Osteoblast (primary cell): ENCODE results near the gene CAMKMT. TPM values are rescaled to one million over a fixed set of nuclear protein-coding genes. Genes with fewer than 3 reads are reported as not detected.
A peak's percentile ranks its signal among the peaks of the same experiment; 100 is the strongest.

ENCODE experiments used
- DNase-seq: peaks from one replicate; pipeline ENCODE4 v3.0.0; 2011; ENCODE audit warnings: low spot score, mixed read lengths; ENCODE audit not compliant: insufficient read length; ENCODE audit errors: missing footprints
- H2AFZ ChIP-seq: 2 replicates; pipeline ENCODE4 v1.6.0; 2011; ENCODE audit warnings: mild to moderate bottlenecking, low read length
- H3K27ac ChIP-seq: 2 replicates; pipeline ENCODE4 v1.5.1; 2011; ENCODE audit warnings: mild to moderate bottlenecking, low read depth, low read length, moderate library complexity
- H3K27me3 ChIP-seq: 2 replicates; pipeline ENCODE4 v1.6.0; 2012; ENCODE audit warnings: mild to moderate bottlenecking, control low read depth, inconsistent platforms, low read length, moderate library complexity; ENCODE audit not compliant: insufficient read depth
- H3K36me3 ChIP-seq: 2 replicates; pipeline ENCODE4 v1.5.1; 2011; ENCODE audit warnings: mild to moderate bottlenecking, low read length, control low read depth, moderate library complexity; ENCODE audit not compliant: insufficient read depth
- H3K4me1 ChIP-seq: 2 replicates; pipeline ENCODE4 v1.5.1; 2011; ENCODE audit warnings: mild to moderate bottlenecking, low read length, control low read depth, moderate library complexity; ENCODE audit not compliant: insufficient read depth
- H3K4me2 ChIP-seq: 2 replicates; pipeline ENCODE4 v1.6.0; 2011; ENCODE audit warnings: mild to moderate bottlenecking, low read length; ENCODE audit not compliant: insufficient read depth
- H3K4me3 ChIP-seq: fragments of 200-600 bp; sonication (generic); 3 replicates; pipeline ENCODE4 v1.5.1; 2012; ENCODE audit warnings: mild to moderate bottlenecking, low read length, inconsistent platforms; ENCODE audit not compliant: insufficient read depth
- H3K79me2 ChIP-seq: 2 replicates; pipeline ENCODE4 v1.6.0; 2012; ENCODE audit warnings: mild to moderate bottlenecking, low read length, control low read depth, inconsistent platforms; ENCODE audit not compliant: insufficient read depth
- H3K9me3 ChIP-seq: 2 replicates; pipeline ENCODE4 v1.5.1; 2011; ENCODE audit warnings: low read depth, low read length, control low read depth
- H4K20me1 ChIP-seq: 2 replicates; pipeline ENCODE4 v1.6.0; 2012; ENCODE audit warnings: mild to moderate bottlenecking, low read length, control low read depth; ENCODE audit not compliant: insufficient read depth
- total RNA-seq: library from RNA; depleted of rRNA; stranded (reverse); fragments of >200 nt; gene quantifications from 2 replicates; pipeline ENCODE4 v1.2.3, GENCODE V29; 2012
- TF ChIP-seq, protein P1 (sequence below): IDR thresholded peaks from 2 replicates; pipeline ENCODE4 v1.5.1; 2011; ENCODE audit warnings: mild to moderate bottlenecking, low read depth, low read length, moderate library complexity; ENCODE audit errors: extremely low read depth

CAMKMT gene
- total RNA-seq, 1 donor: 7.2 TPM

DNA sequence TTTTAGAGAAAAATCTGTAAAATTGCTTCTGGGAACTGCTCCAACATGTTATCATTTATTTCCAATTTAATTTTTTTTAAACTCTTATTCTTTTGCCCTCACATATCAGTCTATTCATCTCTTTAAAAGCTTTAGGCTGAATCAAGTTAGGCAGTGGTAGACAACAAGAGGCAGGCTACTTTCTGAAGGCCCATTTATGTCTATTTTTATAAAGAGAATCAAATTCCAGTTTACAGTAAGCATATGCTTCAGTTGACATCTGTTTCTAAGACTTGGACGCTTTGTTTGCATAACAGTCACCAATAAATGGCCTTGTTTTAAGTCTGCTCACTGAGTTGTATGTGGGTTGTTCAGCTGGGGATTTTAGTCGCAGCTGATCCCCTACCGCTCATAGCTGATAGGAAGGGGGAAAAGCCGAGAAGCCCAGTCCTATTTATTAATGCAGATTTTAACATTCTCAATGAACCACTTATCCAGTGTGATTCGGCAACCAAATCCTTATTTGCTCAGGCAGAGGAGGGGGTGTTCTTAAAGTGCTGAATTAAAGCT lies 319.3 kb downstream of the CAMKMT start:
- no peaks in the 10 kb centered on the region for H3K9me3 ChIP-seq
- H3K27ac ChIP-seq: no peak overlapping the region
- no peak overlapping the region for H3K4me2 ChIP-seq
- TF ChIP-seq, protein P1, sequence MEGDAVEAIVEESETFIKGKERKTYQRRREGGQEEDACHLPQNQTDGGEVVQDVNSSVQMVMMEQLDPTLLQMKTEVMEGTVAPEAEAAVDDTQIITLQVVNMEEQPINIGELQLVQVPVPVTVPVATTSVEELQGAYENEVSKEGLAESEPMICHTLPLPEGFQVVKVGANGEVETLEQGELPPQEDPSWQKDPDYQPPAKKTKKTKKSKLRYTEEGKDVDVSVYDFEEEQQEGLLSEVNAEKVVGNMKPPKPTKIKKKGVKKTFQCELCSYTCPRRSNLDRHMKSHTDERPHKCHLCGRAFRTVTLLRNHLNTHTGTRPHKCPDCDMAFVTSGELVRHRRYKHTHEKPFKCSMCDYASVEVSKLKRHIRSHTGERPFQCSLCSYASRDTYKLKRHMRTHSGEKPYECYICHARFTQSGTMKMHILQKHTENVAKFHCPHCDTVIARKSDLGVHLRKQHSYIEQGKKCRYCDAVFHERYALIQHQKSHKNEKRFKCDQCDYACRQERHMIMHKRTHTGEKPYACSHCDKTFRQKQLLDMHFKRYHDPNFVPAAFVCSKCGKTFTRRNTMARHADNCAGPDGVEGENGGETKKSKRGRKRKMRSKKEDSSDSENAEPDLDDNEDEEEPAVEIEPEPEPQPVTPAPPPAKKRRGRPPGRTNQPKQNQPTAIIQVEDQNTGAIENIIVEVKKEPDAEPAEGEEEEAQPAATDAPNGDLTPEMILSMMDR: no peak
- DNase-seq: no peak
- no peak overlapping the region for H2AFZ ChIP-seq
- no peaks in the 10 kb centered on the region for H3K36me3 ChIP-seq
- H3K4me1 ChIP-seq: no peaks in the 10 kb centered on the region
- H4K20me1 ChIP-seq: peaks cover 5% of the 10 kb centered on the region
- no peaks in the 10 kb centered on the region for H3K79me2 ChIP-seq
- no peaks in the 10 kb centered on the region for H3K27me3 ChIP-seq
- no peak overlapping the region for H3K4me3 ChIP-seq

DNA sequence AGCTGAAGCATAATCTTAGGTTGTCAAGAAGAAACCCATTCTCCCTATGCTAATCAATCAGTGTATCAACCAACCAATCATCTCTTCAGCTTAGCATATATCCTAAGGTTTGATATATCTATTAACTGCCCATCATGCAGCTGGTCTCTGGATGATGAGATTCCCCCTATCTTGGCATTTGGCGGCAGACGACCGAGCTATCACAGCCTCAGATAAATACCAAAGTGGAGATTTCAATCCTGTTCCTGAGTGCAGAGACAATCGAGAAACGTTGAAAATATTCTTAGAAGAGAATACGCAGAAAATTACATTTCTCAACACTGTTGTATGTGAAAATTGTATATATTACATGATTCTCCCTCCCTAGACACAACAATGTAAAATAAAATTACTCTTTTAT lies 320.7 kb downstream of the CAMKMT start:
- Histone ChIP-seq H3K4me1 (no peaks in the 10 kb centered on the region), H3K27ac (no peak overlapping the region), H3K4me3 (no peak overlapping the region), H3K79me2 (no peaks in the 10 kb centered on the region), H3K36me3 (no peaks in the 10 kb centered on the region), H3K27me3 (no peaks in the 10 kb centered on the region), H3K4me2 (no peak overlapping the region), H4K20me1 (peaks cover 5% of the 10 kb centered on the region), H3K9me3 (no peaks in the 10 kb centered on the region), H2AFZ (no peak overlapping the region)
- no peak for DNase-seq
- TF ChIP-seq, protein P1: no peak

DNA sequence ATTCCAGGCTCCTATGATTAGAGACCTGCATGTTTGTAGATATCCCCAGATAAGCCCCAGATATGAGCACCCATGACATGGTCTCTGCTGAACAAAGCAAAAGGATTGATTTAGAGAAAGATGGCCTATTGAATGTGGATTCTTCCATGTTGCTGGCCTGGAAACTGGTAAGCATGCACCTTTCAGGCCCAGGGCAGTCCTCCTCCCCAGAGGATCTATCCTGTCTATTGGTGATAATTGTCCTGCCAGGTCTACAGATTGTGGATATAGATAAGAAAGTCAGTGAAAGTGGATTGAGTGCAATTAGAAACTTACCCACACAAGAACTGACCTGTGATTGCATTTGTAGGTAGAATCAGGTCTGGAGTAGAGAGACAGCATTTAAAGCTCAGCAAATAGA lies 322.8 kb downstream of the CAMKMT start:
- Histone ChIP-seq H3K9me3 (no peaks in the 10 kb centered on the region), H3K27ac (no peak overlapping the region), H3K4me1 (no peaks in the 10 kb centered on the region), H3K27me3 (no peaks in the 10 kb centered on the region), H4K20me1 (peaks cover 2% of the 10 kb centered on the region), H2AFZ (no peak overlapping the region), H3K4me2 (no peak overlapping the region), H3K79me2 (no peaks in the 10 kb centered on the region), H3K4me3 (no peak overlapping the region), H3K36me3 (no peaks in the 10 kb centered on the region)
- TF ChIP-seq, protein P1: no peak
- no peak for DNase-seq

DNA sequence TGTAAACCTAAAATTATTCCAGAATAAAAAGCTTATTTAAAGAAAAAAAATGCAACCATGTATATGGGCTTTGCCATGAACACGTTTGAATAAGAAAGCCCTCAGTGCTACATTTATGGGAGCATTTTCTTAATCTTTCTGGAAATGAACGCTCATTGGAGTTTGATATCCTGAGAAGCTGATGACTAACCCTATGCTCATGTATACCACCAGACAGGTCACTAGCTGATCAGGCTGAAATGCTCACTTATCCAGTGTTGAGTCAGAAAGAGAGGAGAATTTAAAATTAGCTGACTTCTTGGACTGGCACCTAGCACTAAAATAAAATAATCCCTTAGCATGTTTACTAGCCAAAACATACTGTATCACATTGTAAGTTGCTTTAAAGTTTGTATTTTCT lies 324.8 kb downstream of the CAMKMT start:
- Histone ChIP-seq H2AFZ (no peak overlapping the region), H3K9me3 (no peaks in the 10 kb centered on the region), H3K36me3 (no peaks in the 10 kb centered on the region), H4K20me1 (no peaks in the 10 kb centered on the region), H3K4me3 (no peak overlapping the region), H3K79me2 (no peaks in the 10 kb centered on the region), H3K27ac (no peak overlapping the region), H3K4me1 (no peaks in the 10 kb centered on the region), H3K4me2 (no peak overlapping the region), H3K27me3 (no peaks in the 10 kb centered on the region)
- TF ChIP-seq, protein P1: no peak
- peak; percentile 67 for DNase-seq
